K562 (cell line): ENCODE data around the gene CCDC82.

Experiments
- BDP1 ChIP-seq: IDR thresholded peaks from 3 replicates; pipeline ENCODE4 v1.6.1; 2011; ENCODE audit not compliant: insufficient read length, insufficient read depth
- POLR2A ChIP-seq: fragments of 450-650 bp; conservative IDR thresholded peaks from 2 replicates; pipeline ENCODE4 v1.6.1; 2016

GRCh38 chr11:96413408-96413807 is 23.7 kb upstream of the CCDC82 start:
- TF ChIP-seq POLR2A (no peak), BDP1 (no peak)
